ENCODE measurements around the gene ANGPTL7. TPM values are rescaled to one million over a fixed set of nuclear protein-coding genes. Genes with fewer than 3 reads are reported as not detected.

The ANGPTL7 gene
- total and polyA plus RNA-seq, 10 of the 15 experiments (the other 5 are each of a cell fraction or from before 2014, with no cell fraction given): 0.09 TPM; not detected in 9

DNA sequence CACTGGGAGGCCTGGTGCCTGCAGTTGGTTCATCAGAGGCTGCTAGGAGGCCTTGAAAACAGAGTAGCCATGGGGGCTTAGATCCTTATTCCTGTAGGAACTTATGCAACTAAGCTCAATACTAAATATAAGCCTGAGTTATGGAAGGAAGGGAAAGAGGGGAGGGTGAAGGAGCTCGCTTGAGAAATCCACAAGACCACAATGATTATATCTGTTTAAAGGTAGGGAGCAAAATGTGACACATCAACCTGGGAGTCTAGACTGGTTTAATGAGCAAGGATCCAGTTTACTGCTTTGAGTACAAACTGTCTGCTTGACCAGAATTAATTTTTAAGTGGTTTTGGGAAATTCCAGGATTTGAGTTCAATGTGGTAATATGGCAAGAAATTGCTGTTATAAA, 20.4 kb upstream of the ANGPTL7 start (continued):
- TF ChIP-seq SMAD1 (IDR thresholded peaks at IDR 0.05; ENCODE audit: low read depth, partially characterized antibody) (no peak), BCL11A (IDR thresholded peaks at IDR 0.05; ENCODE audit: low read depth, low read length) (no peak)

DNA sequence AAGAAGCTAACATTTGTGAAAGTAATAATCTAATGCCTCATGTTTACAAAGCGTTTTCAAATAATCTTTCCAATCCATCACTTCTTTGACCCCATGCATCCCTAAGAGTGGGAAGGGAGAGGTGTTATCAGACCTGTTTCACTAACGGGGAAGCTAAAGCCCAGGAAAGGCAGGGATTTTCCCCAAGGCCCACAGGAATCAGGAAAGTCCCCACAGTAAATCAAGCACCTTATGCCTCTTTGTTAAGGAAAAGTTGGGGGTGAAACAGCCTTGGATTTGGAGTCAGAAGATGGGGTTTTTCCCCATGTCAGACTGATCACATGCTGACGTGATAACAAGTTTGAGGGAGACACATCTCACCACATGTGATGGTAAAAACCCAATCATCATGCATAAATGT, 20.0 kb upstream of the ANGPTL7 start:
- ATAC-seq (no peak), DNase-seq (ENCODE audit: low read depth, low spot score) (no peak), FAIRE-seq (no peak)
- H3K36me3 ChIP-seq (ENCODE audit: control insufficient read depth in 2 of 2, insufficient read depth in 2 of 2, low read length in 1 of 2): 0 out of 4 replicates have a peak, but pooled peaks cover 0 to 2% of the 10 kb centered on the region in 2 experiments
- no peak overlapping the region for H3K4me3 ChIP-seq
- H3K9me3 ChIP-seq (replicated peaks; ENCODE audit: control insufficient read depth, insufficient read depth, low read length): no peaks in the 10 kb centered on the region
- in situ Hi-C loops (cut with MboI) (no loop called here), intact Hi-C loops (cut with micrococcal nuclease; ENCODE audit: unreplicated experiment) (no loop called here)
- no peak overlapping the region for H2AFZ ChIP-seq (ENCODE audit: control insufficient read depth, low read depth, low read length)
- TF ChIP-seq BACH1 (IDR thresholded peaks at IDR 0.05; ENCODE audit: borderline replicate concordance): no peak
- no peak for TF ChIP-seq CBFB (IDR thresholded peaks at IDR 0.05; ENCODE audit: low read depth)
- TF ChIP-seq SMARCA5 (IDR thresholded peaks at IDR 0.05): no peak
- TF ChIP-seq CEBPB (IDR thresholded peaks at IDR 0.05; ENCODE audit: borderline replicate concordance in 1 of 2, low read depth in 2 of 2, low read length in 2 of 2): no peak
- no peak for TF ChIP-seq TARDBP (IDR thresholded peaks at IDR 0.05; ENCODE audit: borderline replicate concordance)
- TF ChIP-seq, protein P1, sequence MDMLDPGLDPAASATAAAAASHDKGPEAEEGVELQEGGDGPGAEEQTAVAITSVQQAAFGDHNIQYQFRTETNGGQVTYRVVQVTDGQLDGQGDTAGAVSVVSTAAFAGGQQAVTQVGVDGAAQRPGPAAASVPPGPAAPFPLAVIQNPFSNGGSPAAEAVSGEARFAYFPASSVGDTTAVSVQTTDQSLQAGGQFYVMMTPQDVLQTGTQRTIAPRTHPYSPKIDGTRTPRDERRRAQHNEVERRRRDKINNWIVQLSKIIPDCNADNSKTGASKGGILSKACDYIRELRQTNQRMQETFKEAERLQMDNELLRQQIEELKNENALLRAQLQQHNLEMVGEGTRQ (IDR thresholded peaks at IDR 0.05; ENCODE audit: borderline replicate concordance, low read depth, low read length): no peak; the same call in 1 of the 2 replicates
- no peak for TF ChIP-seq ZSCAN29 (IDR thresholded peaks at IDR 0.05)
- no peaks in the 10 kb centered on the region for H4K20me1 ChIP-seq (ENCODE audit: control insufficient read depth, insufficient read depth)
- ChIA-PET CTCF (no interaction called here), RAD21 (ENCODE audit: unreplicated experiment) (no interaction called here), SMC1A (ENCODE audit: uncharacterized antibody, unreplicated experiment) (interaction anchor here (1.1 kb wide), 1 partner anchor 16 kb away, joined by 3 read pairs; no protein-coding TSS in a partner anchor), POLR2A (no interaction called here)
- WGBS (ENCODE audit: insufficient coverage, insufficient replicate concordance, low lambda C conversion rate, missing lambda C conversion rate): 91% methylated on average over 3 of the region's 3 CpGs
- no peaks in the 10 kb centered on the region for H3K79me2 ChIP-seq (ENCODE audit: control insufficient read depth, insufficient read depth, low read length)
- no TSS peak for BruUV-seq (replicated peaks)
- H3K4me1 ChIP-seq (ENCODE audit: control insufficient read depth, insufficient read depth, low read length): no peaks in the 10 kb centered on the region
- no peak overlapping the region for H3K4me2 ChIP-seq (ENCODE audit: control insufficient read depth, insufficient read depth)
- H3K9ac ChIP-seq (ENCODE audit: control insufficient read depth, insufficient read depth, low read length): no peak overlapping the region
- no peaks in the 10 kb centered on the region for H3K27me3 ChIP-seq (replicated peaks in 1 of 2; ENCODE audit: control insufficient read depth in 2 of 2, insufficient read depth in 2 of 2, low read length in 1 of 2)
- H3K27ac ChIP-seq (ENCODE audit: control insufficient read depth, insufficient read depth): no peak overlapping the region

Measured in GM12878 (cell line).